ENCODE results near the gene GSTT4.
"Not testable (repeated sequence)": the region's sequence is repeated elsewhere in the genome, so short reads cannot be mapped to it uniquely, and the experiment has no call there.

Gene GSTT4

DNA sequence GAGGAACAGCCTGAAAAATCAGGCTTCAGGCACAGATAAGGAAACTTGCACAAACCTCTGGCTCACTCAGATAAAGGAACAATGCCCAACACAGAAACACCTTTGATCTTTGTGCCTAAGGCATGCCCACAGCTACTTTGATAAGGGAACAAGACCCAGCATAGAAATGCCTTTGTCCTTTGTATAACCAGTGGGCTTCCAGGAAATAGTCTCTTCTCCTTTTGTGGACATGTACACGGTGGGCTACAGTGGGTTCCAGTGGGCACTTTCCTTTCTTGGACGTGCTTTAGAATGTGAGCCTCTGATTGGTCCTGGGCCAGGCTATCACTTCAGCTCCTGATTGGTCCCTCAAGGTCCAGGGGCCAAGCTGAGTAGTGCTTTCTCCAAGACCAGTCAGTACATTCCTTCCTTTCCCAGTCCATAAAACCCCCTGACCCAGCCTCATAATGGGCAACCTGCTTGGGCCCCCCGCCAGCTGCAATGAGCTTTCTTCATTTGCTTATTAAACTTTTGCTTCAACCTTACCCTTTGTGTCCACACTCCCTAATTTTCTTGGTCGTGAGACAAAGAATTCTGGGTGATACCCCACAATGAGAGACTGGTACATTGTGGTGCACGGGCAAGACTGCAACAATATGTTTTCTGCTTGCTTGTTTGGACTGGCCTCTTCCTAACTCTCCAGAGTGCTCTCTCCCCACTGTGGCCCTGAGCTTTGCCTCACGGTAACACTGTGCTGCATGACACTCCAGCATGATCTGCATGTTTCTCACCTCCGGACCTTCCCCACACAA lies 4.2 kb upstream of the GSTT4 start:
- H3K4me1 ChIP-seq (ENCODE audit: insufficient read depth, low read length): no peaks in the 10 kb centered on the region
- no peaks in the 10 kb centered on the region; the same call in 1 of the 2 replicates for H3K9me3 ChIP-seq (ENCODE audit: control insufficient read depth, insufficient read depth, low read length)
- H3K36me3 ChIP-seq (ENCODE audit: insufficient read depth, low read length): no peaks in the 10 kb centered on the region
- H3K9ac ChIP-seq (ENCODE audit: low read depth, low read length): no peak overlapping the region

- no peak overlapping the region for H3K9ac ChIP-seq (ENCODE audit: low read depth, low read length)
- H3K4me1 ChIP-seq (ENCODE audit: insufficient read depth, low read length): no peaks in the 10 kb centered on the region
- H3K36me3 ChIP-seq (ENCODE audit: insufficient read depth, low read length): no peaks in the 10 kb centered on the region
- no peaks in the 10 kb centered on the region; the same call in 1 of the 2 replicates for H3K9me3 ChIP-seq (ENCODE audit: control insufficient read depth, insufficient read depth, low read length)
Observed at GRCh38 chr22:24008381-24009226, 3.4 kb upstream of the GSTT4 start.

DNA sequence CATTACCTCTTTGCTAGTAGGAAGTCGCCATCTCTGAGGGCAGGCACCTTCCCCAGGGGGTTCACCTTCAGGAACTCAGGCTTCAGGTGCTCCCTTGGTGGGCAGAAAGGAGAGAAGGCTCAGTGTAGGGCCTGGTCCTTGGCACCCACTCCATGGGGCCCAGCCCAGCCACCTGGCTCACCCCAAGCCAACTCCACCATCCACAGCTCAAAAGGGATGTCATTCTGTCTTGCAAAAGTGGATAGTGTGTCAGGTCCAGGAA lies 2.7 kb upstream of the GSTT4 start:
- Histone ChIP-seq H3K4me1 (ENCODE audit: insufficient read depth, low read length) (no peaks in the 10 kb centered on the region), H3K9ac (ENCODE audit: low read depth, low read length) (no peak overlapping the region), H3K9me3 (ENCODE audit: control insufficient read depth, insufficient read depth, low read length) (no peaks in the 10 kb centered on the region; the same call in 1 of the 2 replicates), H3K36me3 (ENCODE audit: insufficient read depth, low read length) (no peaks in the 10 kb centered on the region)

GRCh38 chr22:24007253-24008021 lies 2.2 kb upstream of the GSTT4 start:
- Histone ChIP-seq H3K9ac (ENCODE audit: low read depth, low read length) (no peak overlapping the region), H3K36me3 (ENCODE audit: insufficient read depth, low read length) (no peaks in the 10 kb centered on the region), H3K4me1 (ENCODE audit: insufficient read depth, low read length) (no peaks in the 10 kb centered on the region), H3K9me3 (ENCODE audit: control insufficient read depth, insufficient read depth, low read length) (no peaks in the 10 kb centered on the region; the same call in 1 of the 2 replicates)

DNA sequence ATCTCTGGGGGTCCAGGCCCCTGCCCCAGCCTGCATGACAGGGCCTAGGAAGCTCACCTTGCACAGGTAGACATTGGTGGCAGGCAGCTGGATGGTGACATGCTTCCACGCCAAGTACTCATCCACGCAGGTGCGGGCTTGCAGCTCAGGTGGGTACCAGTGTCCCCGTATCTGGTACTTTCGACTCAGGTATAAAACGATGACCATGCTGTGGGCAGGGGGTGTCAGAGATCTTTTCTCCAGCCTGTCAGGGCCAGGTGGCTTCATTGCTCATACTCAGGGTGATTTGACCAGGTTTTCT lies 1.6 kb upstream of the GSTT4 start:
- no peaks in the 10 kb centered on the region for H3K36me3 ChIP-seq (ENCODE audit: insufficient read depth, low read length)
- H3K4me1 ChIP-seq (ENCODE audit: insufficient read depth, low read length): no peaks in the 10 kb centered on the region; the same call in 1 of the 2 replicates
- H3K9me3 ChIP-seq (ENCODE audit: control insufficient read depth, insufficient read depth, low read length): no peaks in the 10 kb centered on the region; the same call in 1 of the 2 replicates
- H3K9ac ChIP-seq (ENCODE audit: low read depth, low read length): no peak overlapping the region

- no peak overlapping the region for H3K9ac ChIP-seq (ENCODE audit: low read depth, low read length)
- H3K9me3 ChIP-seq (ENCODE audit: control insufficient read depth, insufficient read depth, low read length): no peaks in the 10 kb centered on the region; the same call in 1 of the 2 replicates
- peaks cover 2% of the 10 kb centered on the region; the same call in 1 of the 2 replicates for H3K4me1 ChIP-seq (ENCODE audit: insufficient read depth, low read length)
- H3K36me3 ChIP-seq (ENCODE audit: insufficient read depth, low read length): no peaks in the 10 kb centered on the region
Observed at GRCh38 chr22:24006207-24006913, 1.1 kb upstream of the GSTT4 start.

DNA sequence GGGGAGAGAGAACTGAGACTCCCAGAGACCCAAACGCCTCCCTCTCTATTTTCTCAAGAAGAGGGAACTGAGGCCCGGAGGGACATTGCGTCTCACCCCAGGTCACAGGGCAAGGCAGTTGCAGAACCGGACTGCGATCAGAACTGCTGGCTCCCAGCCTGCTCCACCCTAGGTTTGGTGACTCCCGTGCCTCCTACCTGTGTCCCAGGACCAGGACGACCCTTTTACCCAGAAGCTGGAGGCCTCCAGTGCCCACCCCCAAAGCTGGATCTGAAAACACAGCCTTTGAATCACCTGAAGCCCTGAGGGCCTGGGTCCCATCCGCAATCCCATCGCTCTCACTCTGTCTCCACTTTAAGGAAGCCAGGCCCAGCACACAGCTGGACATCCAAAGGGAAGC lies 1.4 kb downstream of the GSTT4 start:
- H3K9ac ChIP-seq (ENCODE audit: low read depth, low read length): no peak overlapping the region
- H3K36me3 ChIP-seq (ENCODE audit: insufficient read depth, low read length): no peaks in the 10 kb centered on the region
- H3K9me3 ChIP-seq (ENCODE audit: control insufficient read depth, insufficient read depth, low read length): no peaks in the 10 kb centered on the region
- H3K4me1 ChIP-seq (ENCODE audit: insufficient read depth, low read length): peaks cover 4% of the 10 kb centered on the region; the same call in 1 of the 2 replicates

DNA sequence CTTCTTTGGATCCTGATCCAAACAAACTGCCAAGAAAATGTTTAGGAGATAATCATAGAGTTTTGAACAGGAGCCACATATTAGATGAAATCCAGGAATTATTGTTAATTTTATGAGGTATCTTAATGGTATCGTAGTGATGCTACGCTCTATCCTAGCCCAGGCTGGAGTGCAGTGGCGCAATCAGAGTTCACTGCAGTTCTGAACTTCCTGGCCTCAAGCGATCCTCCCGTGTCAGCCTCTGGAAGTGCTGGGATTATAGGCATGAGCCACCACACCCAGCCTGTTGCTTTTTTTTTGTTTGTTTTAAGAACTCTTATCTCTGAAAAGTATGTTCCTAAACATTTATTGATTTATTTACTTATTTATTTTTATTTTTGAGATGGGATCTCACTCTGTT lies 2.4 kb downstream of the GSTT4 start:
- H3K4me1 ChIP-seq (ENCODE audit: insufficient read depth, low read length): peaks cover 4% of the 10 kb centered on the region; the same call in 1 of the 2 replicates
- no peak overlapping the region for H3K9ac ChIP-seq (ENCODE audit: low read depth, low read length)

GRCh38 chr22:24002272-24002671 lies 3.0 kb downstream of the GSTT4 start:
- no peaks in the 10 kb centered on the region for H3K36me3 ChIP-seq (ENCODE audit: insufficient read depth, low read length)
- H3K9ac ChIP-seq (ENCODE audit: low read depth, low read length): no peak overlapping the region
- H3K9me3 ChIP-seq (ENCODE audit: control insufficient read depth, insufficient read depth, low read length): no peaks in the 10 kb centered on the region
- peaks cover 4% of the 10 kb centered on the region; the same call in 1 of the 2 replicates for H3K4me1 ChIP-seq (ENCODE audit: insufficient read depth, low read length)

More for the DNA sequence above, 2.4 kb downstream of the GSTT4 start:
- no peaks in the 10 kb centered on the region for H3K9me3 ChIP-seq (ENCODE audit: control insufficient read depth, insufficient read depth, low read length)
- no peaks in the 10 kb centered on the region for H3K36me3 ChIP-seq (ENCODE audit: insufficient read depth, low read length)

DNA sequence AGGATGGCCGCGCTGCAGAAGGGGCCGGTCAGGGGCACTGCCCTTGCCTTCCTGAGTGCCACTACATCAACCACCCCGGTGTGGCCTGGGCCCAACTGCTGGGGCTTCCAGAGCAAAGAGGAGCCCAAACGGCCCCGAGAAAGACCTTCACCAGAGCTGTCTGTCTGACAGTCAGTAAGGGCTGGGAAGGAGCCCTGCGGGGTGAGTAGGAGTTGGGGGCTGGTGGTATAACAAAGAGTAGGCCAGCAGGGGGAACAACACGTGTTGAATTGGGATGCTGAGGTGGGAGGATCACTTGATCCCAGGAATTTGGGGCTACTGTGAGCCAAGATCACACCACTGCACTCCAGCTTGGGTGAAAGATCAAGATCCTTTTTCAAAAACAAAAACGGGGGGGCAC lies 3.9 kb downstream of the GSTT4 start:
- no peak overlapping the region for H3K9ac ChIP-seq (ENCODE audit: low read depth, low read length)
- no peaks in the 10 kb centered on the region for H3K36me3 ChIP-seq (ENCODE audit: insufficient read depth, low read length)
- peaks cover 4% of the 10 kb centered on the region; the same call in 1 of the 2 replicates for H3K4me1 ChIP-seq (ENCODE audit: insufficient read depth, low read length)
- H3K9me3 ChIP-seq (ENCODE audit: control insufficient read depth, insufficient read depth, low read length): no peaks in the 10 kb centered on the region

- H3K9me3 ChIP-seq (ENCODE audit: control insufficient read depth, insufficient read depth, low read length); H3K4me1 ChIP-seq (ENCODE audit: insufficient read depth, low read length); H3K9ac ChIP-seq (ENCODE audit: low read depth, low read length); H3K36me3 ChIP-seq (ENCODE audit: insufficient read depth, low read length): not testable (repeated sequence)
Observed at GRCh38 chr22:23999779-24000178, 5.5 kb downstream of the GSTT4 start.

DNA sequence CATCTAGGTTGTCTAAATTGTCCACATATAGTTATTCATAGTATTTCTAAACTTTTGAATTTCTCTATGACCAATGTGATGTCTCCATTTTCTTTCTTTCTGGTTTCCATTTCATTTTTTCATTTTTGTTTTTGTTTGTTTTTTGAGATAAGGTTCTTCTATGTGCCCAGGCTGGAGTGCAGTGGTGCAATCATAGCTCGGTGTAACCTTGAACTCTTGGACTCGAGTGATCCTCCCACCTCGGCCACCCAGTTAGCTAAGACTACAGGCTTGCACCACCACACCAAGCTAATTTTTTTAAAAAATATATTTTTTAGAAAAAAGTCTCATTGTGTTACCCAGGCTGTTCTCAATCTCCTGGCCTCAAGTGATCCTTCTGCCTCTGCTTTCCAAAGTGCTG lies 8.2 kb downstream of the GSTT4 start:
- no peaks in the 10 kb centered on the region for H3K9me3 ChIP-seq (ENCODE audit: control insufficient read depth, insufficient read depth, low read length)
- H3K36me3 ChIP-seq (ENCODE audit: insufficient read depth, low read length): no peaks in the 10 kb centered on the region

GRCh38 chr22:23993581-23994177 lies 11.6 kb downstream of the GSTT4 start:
- not testable (repeated sequence) for H3K4me1 ChIP-seq (ENCODE audit: insufficient read depth, low read length); H3K9ac ChIP-seq (ENCODE audit: low read depth, low read length); H3K36me3 ChIP-seq (ENCODE audit: insufficient read depth, low read length); H3K9me3 ChIP-seq (ENCODE audit: control insufficient read depth, insufficient read depth, low read length)

More for the DNA sequence above, 8.2 kb downstream of the GSTT4 start:
- H3K9ac ChIP-seq (ENCODE audit: low read depth, low read length): no peak overlapping the region
- peaks cover 4% of the 10 kb centered on the region; the same call in 1 of the 2 replicates for H3K4me1 ChIP-seq (ENCODE audit: insufficient read depth, low read length)

GRCh38 chr22:23993080-23993479 lies 12.2 kb downstream of the GSTT4 start:
- H3K9me3 ChIP-seq (ENCODE audit: control insufficient read depth, insufficient read depth, low read length); H3K9ac ChIP-seq (ENCODE audit: low read depth, low read length); H3K4me1 ChIP-seq (ENCODE audit: insufficient read depth, low read length); H3K36me3 ChIP-seq (ENCODE audit: insufficient read depth, low read length): not testable (repeated sequence)

All from ES-I3 (cell line).